Stimulated activated CD4-positive, alpha-beta T cell treated with anti-CD3 and anti-CD28 coated beads, Interleukin-4, amount 100 ng/mL, for 48 hours (primary cell): ENCODE measurements around the gene TAS2R30.
"Not testable (repeated sequence)": the region's sequence is repeated elsewhere in the genome, so short reads cannot be mapped to it uniquely, and the experiment has no call there.

Experiments
- DNase-seq, 2 donors: peaks; one replicate each; pipeline ENCODE4 v3.0.0-alpha.2; 2020; ENCODE audit warnings: low read depth in 2 of 2

Gene TAS2R30

DNA sequence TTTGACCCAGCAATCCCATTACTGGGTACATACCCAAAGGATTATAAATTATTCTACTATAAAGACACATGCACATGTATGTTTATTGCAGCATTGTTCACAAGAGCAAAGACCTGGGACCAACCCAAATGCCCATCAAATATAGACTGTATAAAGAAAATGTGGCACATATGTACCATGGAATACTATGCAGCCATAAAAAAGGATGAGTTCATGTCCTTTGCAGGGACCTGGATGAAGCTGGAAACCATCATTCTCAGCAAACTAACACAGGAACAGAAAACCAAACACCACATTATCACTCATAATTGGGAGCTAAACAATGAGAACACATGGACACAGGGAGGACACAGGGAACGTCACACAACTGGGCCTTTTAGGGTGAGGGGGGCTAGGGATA, 20.3 kb downstream of the TAS2R30 start:
- DNase-seq: not testable (repeated sequence)

DNA sequence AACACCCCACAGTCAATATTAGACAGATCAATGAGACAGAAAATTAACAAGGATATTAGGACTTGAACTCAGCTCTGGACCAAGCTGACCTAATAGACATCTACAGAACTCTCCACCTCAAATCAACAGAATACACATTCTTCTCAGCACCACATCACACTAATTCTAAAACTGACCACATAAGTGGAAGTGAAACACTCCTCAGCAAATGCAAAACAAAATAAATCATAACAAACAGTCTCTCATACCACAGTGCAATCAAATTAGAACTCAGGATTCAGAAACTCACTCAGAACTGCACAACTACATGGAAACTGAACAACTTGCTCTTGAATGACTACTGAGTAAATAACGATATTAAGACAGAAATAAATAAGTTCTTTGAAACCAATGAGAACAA, 23.2 kb downstream of the TAS2R30 start:
- not testable (repeated sequence) for DNase-seq

DNA sequence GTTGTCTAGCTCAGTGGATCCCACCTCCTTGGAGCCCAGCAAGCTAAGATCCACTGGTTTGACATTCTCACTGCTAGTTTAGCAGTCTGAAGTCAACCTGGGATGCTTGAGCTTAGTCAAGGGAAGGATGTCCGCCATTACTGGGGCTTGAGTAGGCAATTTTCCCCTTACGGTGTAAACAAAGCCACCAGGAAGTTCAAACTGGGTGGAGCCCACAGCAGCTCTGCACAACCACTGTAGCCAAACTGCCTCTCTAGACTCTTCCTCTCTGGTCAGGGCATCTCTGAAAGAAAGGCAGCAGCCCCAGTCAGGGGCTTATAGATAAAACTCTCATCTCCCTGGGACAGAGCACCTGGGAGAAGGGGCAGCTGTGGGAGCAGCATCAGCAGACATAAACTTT, 25.6 kb downstream of the TAS2R30 start:
- no peak for DNase-seq

DNA sequence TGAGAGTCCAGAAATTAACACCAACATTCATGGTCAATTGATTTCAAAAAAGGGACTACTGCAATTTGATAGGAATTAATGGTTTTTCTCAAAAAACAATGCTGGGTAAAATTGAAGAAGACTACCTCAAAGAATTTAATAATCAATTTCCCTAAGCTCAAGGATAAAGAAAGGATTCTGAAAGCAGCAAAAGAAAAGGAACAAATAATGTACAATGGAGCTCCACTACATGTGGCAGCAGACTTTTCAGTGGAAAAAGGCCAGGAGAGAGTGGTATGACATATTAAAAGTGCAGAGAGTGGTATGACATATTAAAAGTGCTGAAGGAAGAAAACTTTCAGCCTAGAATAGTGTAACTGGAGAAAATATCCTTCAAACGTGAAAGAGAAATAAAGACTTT, 26.7 kb downstream of the TAS2R30 start:
- DNase-seq: no peak

DNA sequence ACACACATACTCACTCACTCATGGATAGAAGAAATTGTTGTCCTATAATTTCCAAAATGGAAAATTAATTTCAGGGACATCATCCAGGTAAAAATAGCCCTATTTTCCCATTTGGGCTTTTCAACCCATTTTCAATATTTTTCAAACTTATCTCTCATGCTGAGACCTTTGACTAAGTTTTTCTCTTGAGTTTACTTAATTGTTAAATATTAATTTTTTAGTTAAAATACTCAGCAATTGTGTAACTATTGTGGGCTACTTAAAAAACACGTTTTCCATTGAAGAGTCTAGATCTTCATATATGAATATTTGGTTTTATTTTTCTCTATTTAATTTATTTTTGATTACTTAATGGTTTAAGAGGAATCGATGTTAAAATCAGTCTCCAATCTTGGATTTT, 28.2 kb downstream of the TAS2R30 start:
- DNase-seq: no peak

DNA sequence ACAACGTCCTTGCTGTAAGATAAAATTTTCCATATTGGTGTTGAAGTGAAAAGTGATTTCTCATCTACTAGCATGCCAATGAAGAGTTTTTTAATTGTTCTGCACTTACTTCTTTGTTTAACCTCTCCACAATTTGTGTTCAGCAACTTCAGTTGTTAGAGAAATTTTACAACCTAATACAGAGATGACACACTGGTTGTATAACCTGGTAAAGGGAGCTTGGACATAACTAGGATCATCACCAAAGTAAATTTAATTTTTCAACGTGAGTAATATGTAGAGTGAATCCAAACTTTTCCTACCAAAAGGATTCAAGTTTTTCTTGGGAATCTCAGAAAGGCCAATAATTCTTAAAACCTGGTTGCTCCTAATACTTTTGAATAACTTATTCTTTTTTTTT, 28.9 kb downstream of the TAS2R30 start:
- no peak for DNase-seq

DNA sequence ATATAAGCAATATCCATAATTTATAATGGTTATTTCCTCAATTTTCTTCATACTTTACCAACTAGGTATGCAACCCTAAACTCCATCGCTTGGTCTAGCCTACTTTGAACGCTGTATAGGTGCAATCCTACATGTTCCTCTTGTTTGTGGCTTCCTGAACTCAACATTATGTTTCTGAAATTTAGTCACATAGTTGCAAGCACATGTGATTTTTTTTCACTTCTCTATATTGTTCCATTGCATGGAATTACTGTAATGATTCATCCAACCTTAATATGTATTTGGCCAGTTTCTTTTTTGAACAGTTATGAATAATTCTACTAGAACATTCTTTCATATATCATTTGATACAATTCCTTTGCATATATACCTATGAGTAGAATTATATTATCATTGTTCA, 39.5 kb downstream of the TAS2R30 start:
- DNase-seq: not testable (repeated sequence)

DNA sequence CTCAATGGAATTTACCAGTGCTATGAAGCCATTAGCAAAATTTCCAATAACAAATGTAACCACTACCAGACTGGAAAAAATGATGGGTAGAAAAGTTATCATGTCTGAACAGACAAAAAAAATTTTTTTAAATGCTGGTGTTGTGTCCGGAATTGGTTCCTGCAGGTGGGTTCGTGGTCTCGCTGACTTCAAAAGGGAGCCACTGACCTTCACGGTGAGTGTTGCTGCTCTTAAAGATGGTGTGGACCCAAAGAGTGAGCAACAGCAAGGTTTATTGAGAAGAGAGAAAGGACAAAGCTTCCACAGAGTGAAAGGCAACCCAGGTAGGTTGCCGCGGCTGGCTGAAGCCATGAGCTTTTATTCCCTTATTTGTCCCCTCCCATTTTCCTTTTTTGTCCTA, 42.3 kb downstream of the TAS2R30 start, which contains the start of gene TAS2R43:
Gene TAS2R43 (minus strand): TSS at position 186 of the 400 bp plus-strand sequence. CDS start 84 bp downstream, at position 102.
- no peak for DNase-seq

DNA sequence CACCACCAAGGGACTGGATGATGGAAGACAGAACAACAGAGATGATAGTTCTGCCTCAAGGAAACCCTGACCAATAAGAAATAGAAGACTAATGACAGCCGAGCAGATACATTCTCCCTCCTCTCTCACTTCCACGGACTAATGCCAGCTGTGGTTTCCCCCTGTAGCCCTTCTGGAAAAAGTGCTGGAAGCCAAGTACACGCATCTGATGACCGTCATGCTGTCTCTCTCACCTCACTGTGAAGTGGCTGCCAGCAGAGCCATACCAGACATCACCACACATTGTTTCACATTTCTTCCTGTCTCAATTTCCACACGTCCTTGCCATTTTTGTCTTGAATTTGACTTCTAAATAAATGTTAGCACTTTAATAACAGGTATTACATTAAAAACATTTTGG, 45.2 kb downstream of the TAS2R30 start:
- DNase-seq: no peak

DNA sequence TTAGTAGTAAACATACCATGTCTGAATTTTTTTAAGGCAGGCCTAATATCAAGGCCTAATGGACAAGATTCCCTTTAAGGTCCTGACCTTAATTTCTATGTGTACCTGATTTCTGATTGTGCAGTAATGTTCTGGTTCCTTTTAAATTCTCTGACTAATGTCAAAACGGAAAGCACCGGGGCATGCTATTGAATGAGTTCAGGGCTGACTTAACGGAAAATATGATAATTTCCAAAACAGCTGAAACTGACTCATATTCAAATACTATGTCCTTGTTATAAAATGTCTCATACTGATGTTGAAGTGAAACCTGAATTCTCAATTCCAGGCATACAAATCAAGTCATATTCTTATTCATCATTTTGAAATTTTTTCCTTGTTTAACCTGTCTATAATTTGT, 49.0 kb downstream of the TAS2R30 start:
- DNase-seq: peak in 1 of 2 donors; percentile 12
